ENCODE measurements around the gene SCAF8. TPM values are rescaled to one million over a fixed set of nuclear protein-coding genes. Genes with fewer than 3 reads are reported as not detected.

Gene SCAF8
- total RNA-seq, 2 donors from 2014 or later: 44.4 to 46.9 TPM

- Histone ChIP-seq H3K4me1 (peaks cover 0 to 58% of the 10 kb centered on the region in 2 donors), H3K27ac (no peak overlapping the region), H3K36me3 (no peaks in the 10 kb centered on the region), H3K4me3 (no peak overlapping the region), H3K27me3 (no peaks in the 10 kb centered on the region), H3K9me3 (peaks cover 0 to 5% of the 10 kb centered on the region in 2 donors)
- DNase-seq (ENCODE audit: low spot score): no peak
- TF ChIP-seq CTCF (IDR thresholded peaks at IDR 0.05): no peak
Measured at GRCh38 chr6:154763650-154764049, 30.4 kb downstream of the SCAF8 start.

- peak overlapping the region in 1 of 2 donors; percentile 20 for H3K27ac ChIP-seq
- H3K27me3 ChIP-seq: no peaks in the 10 kb centered on the region
- H3K9me3 ChIP-seq: peaks cover 0 to 5% of the 10 kb centered on the region in 2 donors
- H3K4me1 ChIP-seq: peaks cover 0 to 64% of the 10 kb centered on the region in 2 donors
- DNase-seq (ENCODE audit: low spot score): no peak
- no peak for TF ChIP-seq CTCF (IDR thresholded peaks at IDR 0.05)
- H3K36me3 ChIP-seq: no peaks in the 10 kb centered on the region
- no peak overlapping the region for H3K4me3 ChIP-seq
Measured at GRCh38 chr6:154765273-154765672, 32.1 kb downstream of the SCAF8 start.

- Histone ChIP-seq H3K27ac (peak overlapping the region; percentile 44 to 73), H3K9me3 (peaks cover 0 to 5% of the 10 kb centered on the region in 2 donors), H3K36me3 (no peaks in the 10 kb centered on the region), H3K4me1 (peaks cover 0 to 58% of the 10 kb centered on the region in 2 donors), H3K27me3 (no peaks in the 10 kb centered on the region), H3K4me3 (no peak overlapping the region)
- no peak for DNase-seq (ENCODE audit: low spot score)
- TF ChIP-seq CTCF (IDR thresholded peaks at IDR 0.05): no peak
Measured at GRCh38 chr6:154766288-154766687, 33.1 kb downstream of the SCAF8 start.

GRCh38 chr6:154767003-154767723, 33.9 kb downstream of the SCAF8 start:
- Histone ChIP-seq H3K9me3 (peaks cover 0 to 4% of the 10 kb centered on the region in 2 donors), H3K27ac (peak overlapping the region; percentile 12 to 73), H3K36me3 (no peaks in the 10 kb centered on the region), H3K27me3 (no peaks in the 10 kb centered on the region), H3K4me3 (no peak overlapping the region), H3K4me1 (peaks cover 0 to 57% of the 10 kb centered on the region in 2 donors)
- TF ChIP-seq CTCF (IDR thresholded peaks at IDR 0.05): no peak
- DNase-seq (ENCODE audit: low spot score): no peak

- no peaks in the 10 kb centered on the region for H3K27me3 ChIP-seq
- no peak for DNase-seq (ENCODE audit: low spot score)
- no peaks in the 10 kb centered on the region for H3K36me3 ChIP-seq
- TF ChIP-seq CTCF (IDR thresholded peaks at IDR 0.05): no peak
- no peaks in the 10 kb centered on the region for H3K9me3 ChIP-seq
- no peak overlapping the region for H3K27ac ChIP-seq
- no peak overlapping the region for H3K4me3 ChIP-seq
- peaks cover 0 to 57% of the 10 kb centered on the region in 2 donors for H3K4me1 ChIP-seq
Measured at GRCh38 chr6:154768280-154768679, 35.1 kb downstream of the SCAF8 start.
